ENCODE data around the gene CLCN2. TPM values are rescaled to one million over a fixed set of nuclear protein-coding genes. Genes with fewer than 3 reads are reported as not detected.

The CLCN2 gene
- total RNA-seq, 1 donor from 2014 or later, result 24.9 TPM

DNA sequence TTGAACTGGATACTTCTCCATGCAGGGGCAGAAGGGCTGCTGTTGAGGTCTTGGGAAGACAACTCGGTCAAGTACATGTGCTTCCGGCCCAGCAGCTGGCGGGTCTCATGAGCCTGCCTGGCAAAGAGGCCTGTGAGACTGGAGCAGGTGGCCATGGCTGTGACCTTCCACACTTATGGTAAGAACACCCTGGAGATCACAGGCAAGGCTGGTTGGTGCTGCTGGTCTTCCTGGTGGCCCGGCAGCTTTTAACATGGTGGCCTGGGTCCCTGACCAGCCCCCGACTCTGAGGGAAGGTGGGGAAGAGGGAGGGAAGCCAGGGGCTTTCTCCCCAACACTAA lies 33.9 kb upstream of the CLCN2 start:
- H3K36me3 Mint-ChIP-seq, result no peaks in the 10 kb centered on the region
- DNase-seq (ENCODE audit: extremely low spot score, unreplicated experiment), result no peak
- no peak overlapping the region for H3K27ac Mint-ChIP-seq
- H3K27me3 Mint-ChIP-seq, result peaks cover 11% of the 10 kb centered on the region
- TF ChIP-seq, protein P1, sequence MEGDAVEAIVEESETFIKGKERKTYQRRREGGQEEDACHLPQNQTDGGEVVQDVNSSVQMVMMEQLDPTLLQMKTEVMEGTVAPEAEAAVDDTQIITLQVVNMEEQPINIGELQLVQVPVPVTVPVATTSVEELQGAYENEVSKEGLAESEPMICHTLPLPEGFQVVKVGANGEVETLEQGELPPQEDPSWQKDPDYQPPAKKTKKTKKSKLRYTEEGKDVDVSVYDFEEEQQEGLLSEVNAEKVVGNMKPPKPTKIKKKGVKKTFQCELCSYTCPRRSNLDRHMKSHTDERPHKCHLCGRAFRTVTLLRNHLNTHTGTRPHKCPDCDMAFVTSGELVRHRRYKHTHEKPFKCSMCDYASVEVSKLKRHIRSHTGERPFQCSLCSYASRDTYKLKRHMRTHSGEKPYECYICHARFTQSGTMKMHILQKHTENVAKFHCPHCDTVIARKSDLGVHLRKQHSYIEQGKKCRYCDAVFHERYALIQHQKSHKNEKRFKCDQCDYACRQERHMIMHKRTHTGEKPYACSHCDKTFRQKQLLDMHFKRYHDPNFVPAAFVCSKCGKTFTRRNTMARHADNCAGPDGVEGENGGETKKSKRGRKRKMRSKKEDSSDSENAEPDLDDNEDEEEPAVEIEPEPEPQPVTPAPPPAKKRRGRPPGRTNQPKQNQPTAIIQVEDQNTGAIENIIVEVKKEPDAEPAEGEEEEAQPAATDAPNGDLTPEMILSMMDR (conservative IDR thresholded peaks at IDR 0.05), result no peak
- H3K9me3 Mint-ChIP-seq, result no peaks in the 10 kb centered on the region
- H3K4me3 Mint-ChIP-seq, result no peak overlapping the region
- H3K4me1 Mint-ChIP-seq (ENCODE audit: unreplicated experiment), result no peaks in the 10 kb centered on the region

DNA sequence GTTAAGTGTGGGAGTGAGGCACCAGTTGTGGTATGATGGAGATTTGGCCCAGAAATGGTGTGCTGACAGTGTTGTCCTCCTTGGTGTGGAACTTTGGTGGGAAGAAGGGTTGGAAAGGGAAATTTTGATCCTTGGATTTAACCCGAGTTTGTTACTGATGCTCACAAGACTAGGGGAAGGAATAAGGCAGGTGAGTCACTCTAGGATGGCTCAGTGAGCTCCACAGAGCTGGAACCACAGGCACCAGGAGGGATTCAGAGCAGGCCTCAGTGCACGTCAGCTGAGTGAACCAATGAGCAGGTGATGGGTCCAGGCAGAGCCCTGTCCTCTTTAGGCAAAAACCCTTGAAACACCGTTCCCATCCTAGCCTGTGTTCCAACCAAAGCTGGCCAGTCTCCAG lies 29.9 kb upstream of the CLCN2 start:
- H3K4me1 Mint-ChIP-seq (ENCODE audit: unreplicated experiment), result peaks cover 4% of the 10 kb centered on the region
- DNase-seq (ENCODE audit: extremely low spot score, unreplicated experiment), result no peak
- H3K27me3 Mint-ChIP-seq, result peaks cover 5% of the 10 kb centered on the region
- TF ChIP-seq, protein P1 (conservative IDR thresholded peaks at IDR 0.05), result no peak
- H3K9me3 Mint-ChIP-seq, result no peaks in the 10 kb centered on the region
- no peaks in the 10 kb centered on the region for H3K36me3 Mint-ChIP-seq
- H3K27ac Mint-ChIP-seq, result peak overlapping the region; percentile 17
- no peak overlapping the region for H3K4me3 Mint-ChIP-seq

DNA sequence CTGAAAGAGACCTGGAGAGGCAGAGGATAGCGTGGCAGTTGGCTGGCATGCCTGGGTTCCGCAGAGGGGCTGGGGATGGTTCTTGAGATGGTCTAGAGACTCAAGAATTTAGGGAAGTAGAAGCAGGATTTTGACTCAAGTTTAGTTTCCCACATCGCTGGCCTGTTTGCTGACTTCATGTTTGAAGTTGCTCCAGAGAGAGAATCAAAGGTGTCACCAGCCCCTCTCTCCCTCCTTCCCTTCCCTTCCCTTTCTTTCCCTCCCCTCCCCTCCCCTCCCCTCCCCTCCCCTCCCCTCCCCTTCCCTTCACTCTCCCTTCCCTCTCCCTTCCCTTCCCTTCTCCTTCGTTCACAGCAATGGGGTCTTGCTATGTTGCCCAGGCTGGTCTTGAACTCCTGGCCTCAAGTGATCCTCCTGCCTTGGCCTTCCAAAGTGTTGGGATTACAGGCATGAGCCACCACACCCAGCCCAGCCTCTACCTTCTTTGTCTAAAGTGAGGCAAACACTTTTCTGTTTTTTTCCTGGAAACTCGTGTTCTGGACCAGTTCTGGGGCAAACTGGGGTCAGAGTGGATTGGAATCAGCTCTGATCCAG lies 28.6 kb upstream of the CLCN2 start:
- no peak overlapping the region for H3K4me3 Mint-ChIP-seq
- H3K27me3 Mint-ChIP-seq, result peaks cover 5% of the 10 kb centered on the region
- TF ChIP-seq, protein P1 (conservative IDR thresholded peaks at IDR 0.05), result no peak
- H3K36me3 Mint-ChIP-seq, result no peaks in the 10 kb centered on the region
- peaks cover 4% of the 10 kb centered on the region for H3K4me1 Mint-ChIP-seq (ENCODE audit: unreplicated experiment)
- no peak for DNase-seq (ENCODE audit: extremely low spot score, unreplicated experiment)
- H3K27ac Mint-ChIP-seq, result no peak overlapping the region
- no peaks in the 10 kb centered on the region for H3K9me3 Mint-ChIP-seq

DNA sequence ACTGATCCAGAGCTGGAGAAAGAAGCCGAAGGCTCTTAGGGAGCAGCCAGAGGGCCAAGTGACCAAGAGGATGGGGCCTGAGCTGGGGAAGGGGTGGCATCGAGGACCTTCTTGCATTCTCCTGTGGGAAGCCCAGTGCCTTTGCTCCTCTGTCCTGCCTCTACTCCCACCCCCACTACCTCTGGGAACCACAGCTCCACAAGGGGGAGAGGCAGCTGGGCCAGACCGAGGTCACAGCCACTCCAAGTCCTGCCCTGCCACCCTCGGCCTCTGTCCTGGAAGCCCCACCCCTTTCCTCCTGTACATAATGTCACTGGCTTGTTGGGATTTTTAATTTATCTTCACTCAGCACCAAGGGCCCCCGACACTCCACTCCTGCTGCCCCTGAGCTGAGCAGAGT lies 28.0 kb upstream of the CLCN2 start:
- Mint-ChIP-seq H3K27me3 (peaks cover 5% of the 10 kb centered on the region), H3K4me3 (no peak overlapping the region), H3K4me1 (ENCODE audit: unreplicated experiment) (peaks cover 4% of the 10 kb centered on the region), H3K36me3 (no peaks in the 10 kb centered on the region), H3K27ac (no peak overlapping the region), H3K9me3 (no peaks in the 10 kb centered on the region)
- TF ChIP-seq, protein P1 (conservative IDR thresholded peaks at IDR 0.05), result no peak
- DNase-seq (ENCODE audit: extremely low spot score, unreplicated experiment), result no peak

DNA sequence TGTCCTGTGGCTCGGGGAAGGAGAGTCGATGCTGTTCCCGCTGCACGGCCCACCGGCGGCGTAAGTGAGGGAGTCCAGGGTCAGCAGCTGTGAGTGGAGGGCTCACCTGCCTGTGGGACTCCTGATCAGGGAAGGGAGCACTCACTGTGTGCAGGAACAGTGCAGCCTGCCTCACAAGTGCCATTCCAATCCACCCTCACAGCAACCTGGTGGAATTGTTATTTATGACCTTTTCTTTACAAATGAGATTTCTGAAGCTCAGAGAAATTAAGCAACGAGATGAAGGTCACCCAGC lies 27.5 kb upstream of the CLCN2 start:
- no peak overlapping the region for H3K4me3 Mint-ChIP-seq
- TF ChIP-seq, protein P1 (conservative IDR thresholded peaks at IDR 0.05), result no peak
- H3K9me3 Mint-ChIP-seq, result no peaks in the 10 kb centered on the region
- no peak for DNase-seq (ENCODE audit: extremely low spot score, unreplicated experiment)
- H3K4me1 Mint-ChIP-seq (ENCODE audit: unreplicated experiment), result peaks cover 4% of the 10 kb centered on the region
- H3K27me3 Mint-ChIP-seq, result peaks cover 10% of the 10 kb centered on the region
- H3K36me3 Mint-ChIP-seq, result no peaks in the 10 kb centered on the region
- no peak overlapping the region for H3K27ac Mint-ChIP-seq

Data from type B pancreatic cell (in vitro differentiated cells).